ENCODE measurements around the gene FAM168A. TPM values are rescaled to one million over a fixed set of nuclear protein-coding genes. Genes with fewer than 3 reads are reported as not detected.
"Not testable (repeated sequence)": the region's sequence is repeated elsewhere in the genome, so short reads cannot be mapped to it uniquely, and the experiment has no call there.

FAM168A gene
- total RNA-seq, 4 donors from 2014 or later, result 31.1 to 50.8 (median 41.1) TPM

- intact Hi-C loops (cut with DNase I), result no loop called here
- no peaks in the 10 kb centered on the region for H3K9me3 ChIP-seq
- H3K27me3 ChIP-seq, result no peaks in the 10 kb centered on the region
- peaks cover 0 to 3% (median under 1%) of the 10 kb centered on the region in 4 donors for H3K4me1 ChIP-seq
- WGBS, result 95% methylated on average over 3 of the region's 3 CpGs
- no peak for DNase-seq (ENCODE audit: extremely low spot score)
- no peak overlapping the region for H3K4me3 ChIP-seq
- no peak overlapping the region for H3K27ac ChIP-seq (replicated peaks in 1 of 4)
- no peaks in the 10 kb centered on the region for H3K36me3 ChIP-seq
- TF ChIP-seq POLR2A (IDR thresholded peaks at IDR 0.05; ENCODE audit: low read depth) (no peak), POLR2AphosphoS5 (IDR thresholded peaks at IDR 0.05) (no peak), EP300 (IDR thresholded peaks at IDR 0.05) (no peak)
- TF ChIP-seq, protein P1, sequence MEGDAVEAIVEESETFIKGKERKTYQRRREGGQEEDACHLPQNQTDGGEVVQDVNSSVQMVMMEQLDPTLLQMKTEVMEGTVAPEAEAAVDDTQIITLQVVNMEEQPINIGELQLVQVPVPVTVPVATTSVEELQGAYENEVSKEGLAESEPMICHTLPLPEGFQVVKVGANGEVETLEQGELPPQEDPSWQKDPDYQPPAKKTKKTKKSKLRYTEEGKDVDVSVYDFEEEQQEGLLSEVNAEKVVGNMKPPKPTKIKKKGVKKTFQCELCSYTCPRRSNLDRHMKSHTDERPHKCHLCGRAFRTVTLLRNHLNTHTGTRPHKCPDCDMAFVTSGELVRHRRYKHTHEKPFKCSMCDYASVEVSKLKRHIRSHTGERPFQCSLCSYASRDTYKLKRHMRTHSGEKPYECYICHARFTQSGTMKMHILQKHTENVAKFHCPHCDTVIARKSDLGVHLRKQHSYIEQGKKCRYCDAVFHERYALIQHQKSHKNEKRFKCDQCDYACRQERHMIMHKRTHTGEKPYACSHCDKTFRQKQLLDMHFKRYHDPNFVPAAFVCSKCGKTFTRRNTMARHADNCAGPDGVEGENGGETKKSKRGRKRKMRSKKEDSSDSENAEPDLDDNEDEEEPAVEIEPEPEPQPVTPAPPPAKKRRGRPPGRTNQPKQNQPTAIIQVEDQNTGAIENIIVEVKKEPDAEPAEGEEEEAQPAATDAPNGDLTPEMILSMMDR (IDR thresholded peaks at IDR 0.05), result no peak
These were observed 13.1 kb downstream of the FAM168A start for GRCh38 chr11:73584831-73585230.

DNA sequence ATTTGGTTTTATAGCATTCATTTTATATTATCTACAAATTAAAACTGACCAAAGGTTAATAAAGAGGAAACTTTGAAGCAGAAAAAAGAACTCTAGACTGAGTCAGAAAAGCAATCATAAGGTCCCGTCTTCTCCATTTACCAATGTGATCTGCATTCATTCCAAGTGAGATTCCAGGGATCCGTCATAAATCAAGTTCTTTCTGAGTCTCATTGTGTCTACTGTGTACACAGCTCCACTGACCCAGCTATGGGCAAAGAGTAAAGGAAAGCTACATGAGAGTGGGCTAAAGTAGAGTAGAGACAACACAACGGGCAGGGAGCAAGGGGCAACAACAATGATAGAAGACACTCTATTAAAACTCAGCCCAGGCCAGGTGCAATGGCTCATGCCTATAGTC lies 15.3 kb downstream of the FAM168A start:
- H3K4me3 ChIP-seq, result no peak overlapping the region
- no peak for DNase-seq (ENCODE audit: extremely low spot score)
- peaks cover 0 to 12% (median 0%) of the 10 kb centered on the region in 4 donors for H3K36me3 ChIP-seq
- no peaks in the 10 kb centered on the region for H3K9me3 ChIP-seq
- peaks cover 6 to 24% (median 16%) of the 10 kb centered on the region in 4 donors for H3K4me1 ChIP-seq
- TF ChIP-seq EP300 (IDR thresholded peaks at IDR 0.05) (no peak), POLR2AphosphoS5 (IDR thresholded peaks at IDR 0.05) (no peak), POLR2A (IDR thresholded peaks at IDR 0.05; ENCODE audit: low read depth) (no peak)
- TF ChIP-seq, protein P1 (IDR thresholded peaks at IDR 0.05), result no peak
- 93% methylated on average over 3 of the region's 3 CpGs for WGBS
- no peak overlapping the region for H3K27ac ChIP-seq (replicated peaks in 1 of 4)
- no peaks in the 10 kb centered on the region for H3K27me3 ChIP-seq
- intact Hi-C loops (cut with DNase I), result no loop called here

DNA sequence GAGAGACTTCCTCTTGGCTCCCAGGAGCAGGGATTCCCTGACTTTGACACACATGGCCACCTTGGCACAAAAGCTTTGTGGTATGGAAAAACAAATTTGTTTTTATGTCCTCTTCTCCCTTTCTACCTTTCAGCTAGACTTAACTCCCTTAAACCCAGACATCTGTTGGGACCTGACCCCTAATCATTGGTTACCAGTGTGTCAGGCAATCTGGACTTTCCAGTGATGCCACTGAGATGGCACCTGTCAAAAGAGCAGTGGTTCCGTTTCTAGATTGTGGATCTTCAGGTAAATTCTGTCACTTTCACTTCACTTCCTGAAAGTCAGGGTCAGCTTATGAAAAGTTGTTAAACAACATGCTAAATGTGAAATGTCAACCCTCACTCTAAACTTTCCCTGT lies 17.2 kb downstream of the FAM168A start:
- H3K4me3 ChIP-seq; DNase-seq (ENCODE audit: extremely low spot score); intact Hi-C loops (cut with DNase I); H3K9me3 ChIP-seq; H3K27ac ChIP-seq (replicated peaks in 1 of 4); H3K27me3 ChIP-seq: not testable (repeated sequence)
- H3K36me3 ChIP-seq, result peaks cover 0 to 12% (median 0%) of the 10 kb centered on the region in 4 donors
- H3K4me1 ChIP-seq, result peaks cover 7 to 37% (median 19%) of the 10 kb centered on the region in 4 donors
- 100% methylated on average over 1 of the region's 1 CpG for WGBS

DNA sequence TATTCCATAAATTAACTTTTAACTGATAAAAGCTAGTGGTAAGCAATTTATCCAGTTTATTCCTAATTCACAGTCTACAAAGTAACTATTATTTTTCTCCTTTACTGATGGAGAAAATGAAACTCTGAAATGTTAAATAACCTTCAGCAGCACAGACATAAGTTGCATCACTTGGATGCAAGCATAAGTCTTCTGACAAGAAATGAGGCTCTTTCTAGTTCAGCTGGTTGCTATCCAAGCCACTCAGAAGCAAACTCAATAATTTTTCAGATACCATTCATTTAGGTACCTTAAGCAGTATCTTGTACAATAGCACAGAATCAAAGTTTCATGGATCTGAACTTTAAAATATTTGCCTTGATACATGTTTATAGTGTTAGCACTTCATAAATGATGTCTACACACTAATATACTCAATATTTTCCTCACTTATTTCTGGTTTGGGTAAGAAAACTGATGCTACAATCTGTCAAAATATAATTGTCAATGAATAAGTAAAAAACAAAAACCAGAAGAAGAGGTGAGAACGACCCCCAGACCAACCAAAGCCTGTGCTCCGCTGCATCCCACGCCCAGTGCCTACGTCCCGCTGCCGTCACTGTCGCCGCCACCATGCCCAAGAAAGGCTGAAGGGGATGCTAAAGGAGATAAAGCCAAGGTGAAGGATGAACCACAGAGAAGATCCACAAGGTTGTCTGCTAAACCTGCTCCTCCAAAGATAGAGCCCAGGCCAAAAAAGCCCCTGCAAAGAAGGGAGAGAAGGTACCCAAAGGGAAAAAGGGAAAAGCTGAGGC lies 18.1 kb downstream of the FAM168A start:
- no peak for TF ChIP-seq EP300 (IDR thresholded peaks at IDR 0.05)
- TF ChIP-seq POLR2A (IDR thresholded peaks at IDR 0.05; ENCODE audit: low read depth), result no peak
- TF ChIP-seq, protein P1 (IDR thresholded peaks at IDR 0.05), result no peak
- no peak for TF ChIP-seq POLR2AphosphoS5 (IDR thresholded peaks at IDR 0.05)
- no peaks in the 10 kb centered on the region for H3K9me3 ChIP-seq
- WGBS, result 96% methylated on average over 8 of the region's 8 CpGs
- H3K36me3 ChIP-seq, result peaks cover 0 to 12% (median 0%) of the 10 kb centered on the region in 4 donors
- peaks cover 7 to 37% (median 19%) of the 10 kb centered on the region in 4 donors for H3K4me1 ChIP-seq
- H3K27me3 ChIP-seq, result no peaks in the 10 kb centered on the region
- intact Hi-C loops (cut with DNase I), result no loop called here
- DNase-seq (ENCODE audit: extremely low spot score), result no peak
- H3K4me3 ChIP-seq, result no peak overlapping the region
- no peak overlapping the region for H3K27ac ChIP-seq (replicated peaks in 1 of 4)

DNA sequence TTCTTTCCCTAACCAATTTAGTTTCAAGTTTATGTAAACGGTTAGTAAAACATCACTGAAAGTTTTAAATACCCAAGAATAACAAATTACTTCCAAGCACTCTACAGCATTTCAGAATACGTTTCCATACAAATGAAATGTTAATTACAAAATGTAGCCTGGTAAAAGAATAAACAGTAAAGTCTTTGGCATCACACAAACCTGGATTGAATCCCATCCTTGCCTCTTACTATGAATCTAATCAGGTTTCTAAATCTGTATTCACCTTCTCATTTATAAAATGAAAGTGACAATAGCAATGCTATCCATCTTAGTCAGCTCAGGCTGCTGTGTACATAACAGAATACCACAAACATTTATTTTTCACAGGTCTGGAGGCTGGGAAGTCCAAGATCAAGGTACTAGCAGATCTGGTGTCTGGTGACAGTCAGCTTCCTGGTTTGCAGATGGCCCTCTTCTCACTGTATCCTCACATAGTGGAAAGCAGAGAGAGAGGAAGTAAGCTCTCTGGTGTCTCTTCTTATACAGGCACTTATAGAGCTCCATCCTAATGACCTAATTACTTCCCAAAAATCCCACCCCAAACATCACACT lies 19.2 kb downstream of the FAM168A start:
- no peaks in the 10 kb centered on the region for H3K9me3 ChIP-seq
- intact Hi-C loops (cut with DNase I), result no loop called here
- H3K27me3 ChIP-seq, result no peaks in the 10 kb centered on the region
- 42% methylated on average over 2 of the region's 2 CpGs for WGBS
- peaks cover 0 to 12% (median 0%) of the 10 kb centered on the region in 4 donors for H3K36me3 ChIP-seq
- no peak overlapping the region for H3K4me3 ChIP-seq
- H3K4me1 ChIP-seq, result peaks cover 7 to 37% (median 19%) of the 10 kb centered on the region in 4 donors
- H3K27ac ChIP-seq (replicated peaks in 1 of 4), result no peak overlapping the region
- no peak for DNase-seq (ENCODE audit: extremely low spot score)
- TF ChIP-seq POLR2A (IDR thresholded peaks at IDR 0.05; ENCODE audit: low read depth) (no peak), EP300 (IDR thresholded peaks at IDR 0.05) (no peak), POLR2AphosphoS5 (IDR thresholded peaks at IDR 0.05) (no peak)
- TF ChIP-seq, protein P1 (IDR thresholded peaks at IDR 0.05), result no peak

All from esophagus muscularis mucosa (tissue), 4 donors.